ENCODE results near the gene CABP7.

The CABP7 gene

DNA sequence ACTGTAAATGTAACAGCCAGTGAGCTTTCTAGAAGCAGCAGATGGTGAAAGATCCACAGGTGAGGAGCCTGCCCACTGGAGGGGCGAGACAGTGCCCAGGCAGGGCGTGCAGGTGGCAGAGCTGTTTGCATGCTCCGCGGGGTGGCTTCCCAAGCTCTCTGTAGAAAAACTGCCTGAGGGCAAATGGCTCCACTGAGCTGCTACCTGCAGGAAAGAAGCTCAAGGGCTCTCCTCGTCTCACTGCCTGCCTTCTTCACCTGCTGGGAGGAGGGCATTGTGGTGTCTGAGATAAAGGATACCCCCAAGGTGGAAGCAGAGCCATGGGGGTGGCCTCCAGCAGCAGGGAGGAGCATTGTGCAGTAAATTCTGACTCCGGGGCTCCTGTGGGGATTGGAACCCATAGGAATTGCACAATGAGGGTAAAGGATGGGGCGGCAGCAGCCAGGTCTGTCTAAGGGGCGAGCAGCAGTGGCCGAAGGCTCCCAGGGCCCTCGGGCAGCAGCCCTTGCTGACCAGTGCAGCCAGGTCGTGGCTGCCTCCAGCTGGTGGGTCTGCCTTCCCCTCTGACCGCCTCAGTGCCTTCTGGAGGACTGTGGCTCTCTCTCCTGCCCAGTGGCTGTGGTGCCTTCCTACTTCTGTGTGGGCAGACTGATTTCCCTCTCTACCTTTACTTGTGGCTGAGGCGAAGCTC lies 28.0 kb upstream of the CABP7 start:
- Histone ChIP-seq H2BK15ac (replicated peaks; ENCODE audit: low read depth) (no peak overlapping the region), H3K36me3 (ENCODE audit: control insufficient read depth, insufficient read depth, low read length) (no peaks in the 10 kb centered on the region), H3K27ac (ENCODE audit: low read depth, low read length) (no peak overlapping the region), H4K5ac (ENCODE audit: low read length) (no peak overlapping the region), H3K4me2 (ENCODE audit: low read length) (no peak overlapping the region), H3K9ac (ENCODE audit: low read length) (no peak overlapping the region), H2BK120ac (ENCODE audit: low read depth, low read length) (no peak overlapping the region), H3K79me2 (ENCODE audit: control insufficient read depth, insufficient read depth, low read length) (no peaks in the 10 kb centered on the region), H3K79me1 (ENCODE audit: low read length) (no peaks in the 10 kb centered on the region), H3K4me1 (ENCODE audit: control insufficient read depth, low read depth, low read length) (peaks cover 22% of the 10 kb centered on the region), H3K18ac (ENCODE audit: low read length) (no peak overlapping the region), H3K56ac (ENCODE audit: low read length) (no peak overlapping the region), H2AK5ac (ENCODE audit: low read length) (no peak overlapping the region), H3K4ac (ENCODE audit: low read depth, low read length) (no peak overlapping the region), H3K4me3 (ENCODE audit: low read length) (no peak overlapping the region), H3K23ac (ENCODE audit: low read length) (no peak overlapping the region), H2BK5ac (ENCODE audit: low read length) (no peak overlapping the region), H4K8ac (ENCODE audit: low read depth, low read length) (no peak overlapping the region), H3K27me3 (ENCODE audit: insufficient read depth, low read length, poor library complexity) (no peaks in the 10 kb centered on the region)
- WGBS (ENCODE audit: extremely low coverage, insufficient coverage, low lambda C conversion rate), result no CpG with 5 or more reads among the region's 13 CpGs
- peak; percentile 74 for DNase-seq

DNA sequence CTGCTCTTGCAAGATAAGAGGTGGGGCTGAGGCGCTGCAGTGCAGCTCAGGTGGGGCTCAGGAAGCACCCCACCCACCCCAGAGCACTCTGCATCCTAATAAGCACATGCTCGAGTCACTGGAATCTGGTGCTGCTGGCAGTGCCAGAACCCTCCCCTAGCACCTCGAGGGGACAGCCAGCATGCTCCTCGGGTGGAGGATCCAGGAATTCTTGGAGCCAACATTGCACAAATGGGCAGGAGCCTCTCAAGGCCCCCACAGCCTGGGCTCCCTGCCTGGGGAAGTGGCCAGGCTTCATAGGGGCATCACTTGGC lies 27.5 kb upstream of the CABP7 start:
- Histone ChIP-seq H3K79me2 (ENCODE audit: control insufficient read depth, insufficient read depth, low read length) (no peaks in the 10 kb centered on the region), H3K4ac (ENCODE audit: low read depth, low read length) (no peak overlapping the region), H2BK120ac (ENCODE audit: low read depth, low read length) (no peak overlapping the region), H3K9ac (ENCODE audit: low read length) (no peak overlapping the region), H3K18ac (ENCODE audit: low read length) (no peak overlapping the region), H3K79me1 (ENCODE audit: low read length) (no peaks in the 10 kb centered on the region), H4K8ac (ENCODE audit: low read depth, low read length) (no peak overlapping the region), H3K4me2 (ENCODE audit: low read length) (no peak overlapping the region), H2AK5ac (ENCODE audit: low read length) (no peak overlapping the region), H3K56ac (ENCODE audit: low read length) (no peak overlapping the region), H3K27me3 (ENCODE audit: insufficient read depth, low read length, poor library complexity) (no peaks in the 10 kb centered on the region), H3K4me1 (ENCODE audit: control insufficient read depth, low read depth, low read length) (peaks cover 22% of the 10 kb centered on the region), H2BK15ac (replicated peaks; ENCODE audit: low read depth) (no peak overlapping the region), H3K4me3 (ENCODE audit: low read length) (no peak overlapping the region), H4K5ac (ENCODE audit: low read length) (no peak overlapping the region), H3K27ac (ENCODE audit: low read depth, low read length) (no peak overlapping the region), H3K23ac (ENCODE audit: low read length) (no peak overlapping the region), H2BK5ac (ENCODE audit: low read length) (no peak overlapping the region), H3K36me3 (ENCODE audit: control insufficient read depth, insufficient read depth, low read length) (no peaks in the 10 kb centered on the region)
- no CpG with 5 or more reads among the region's 4 CpGs for WGBS (ENCODE audit: extremely low coverage, insufficient coverage, low lambda C conversion rate)
- no peak for DNase-seq

DNA sequence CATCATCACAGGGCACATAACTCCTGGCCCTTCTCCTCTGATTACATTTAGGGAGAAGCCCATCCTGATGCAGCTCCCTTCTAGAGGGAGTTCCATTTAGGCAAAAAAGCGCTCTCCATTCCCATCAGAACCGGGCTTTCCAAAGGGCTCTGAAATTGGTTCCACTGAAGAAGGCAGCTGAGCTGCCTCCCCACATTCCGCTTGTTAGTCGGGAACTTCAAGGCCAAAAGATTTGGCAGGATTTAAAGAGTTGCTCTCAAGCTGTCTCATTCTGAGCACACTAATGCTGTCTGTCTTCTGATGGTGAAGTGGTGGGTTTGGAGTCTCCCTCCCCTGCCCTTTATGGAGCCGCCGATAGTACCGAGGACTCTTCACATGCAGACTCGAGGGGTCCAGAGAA lies 26.6 kb upstream of the CABP7 start:
- H3K4me1 ChIP-seq (ENCODE audit: control insufficient read depth, low read depth, low read length), result peaks cover 22% of the 10 kb centered on the region
- no peak overlapping the region for H3K56ac ChIP-seq (ENCODE audit: low read length)
- no peak overlapping the region for H4K5ac ChIP-seq (ENCODE audit: low read length)
- H3K36me3 ChIP-seq (ENCODE audit: control insufficient read depth, insufficient read depth, low read length), result no peaks in the 10 kb centered on the region
- DNase-seq, result no peak
- H3K79me1 ChIP-seq (ENCODE audit: low read length), result no peaks in the 10 kb centered on the region
- no peak overlapping the region for H2BK5ac ChIP-seq (ENCODE audit: low read length)
- no peak overlapping the region for H2AK5ac ChIP-seq (ENCODE audit: low read length)
- no CpG with 5 or more reads among the region's 8 CpGs for WGBS (ENCODE audit: extremely low coverage, insufficient coverage, low lambda C conversion rate)
- H4K8ac ChIP-seq (ENCODE audit: low read depth, low read length), result no peak overlapping the region
- H3K79me2 ChIP-seq (ENCODE audit: control insufficient read depth, insufficient read depth, low read length), result no peaks in the 10 kb centered on the region
- H3K27me3 ChIP-seq (ENCODE audit: insufficient read depth, low read length, poor library complexity), result no peaks in the 10 kb centered on the region
- H3K18ac ChIP-seq (ENCODE audit: low read length), result no peak overlapping the region
- no peak overlapping the region for H3K4me2 ChIP-seq (ENCODE audit: low read length)
- H2BK15ac ChIP-seq (replicated peaks; ENCODE audit: low read depth), result no peak overlapping the region
- no peak overlapping the region for H2BK120ac ChIP-seq (ENCODE audit: low read depth, low read length)
- H3K23ac ChIP-seq (ENCODE audit: low read length), result no peak overlapping the region
- no peak overlapping the region for H3K4ac ChIP-seq (ENCODE audit: low read depth, low read length)
- no peak overlapping the region for H3K9ac ChIP-seq (ENCODE audit: low read length)
- H3K4me3 ChIP-seq (ENCODE audit: low read length), result no peak overlapping the region
- H3K27ac ChIP-seq (ENCODE audit: low read depth, low read length), result no peak overlapping the region

DNA sequence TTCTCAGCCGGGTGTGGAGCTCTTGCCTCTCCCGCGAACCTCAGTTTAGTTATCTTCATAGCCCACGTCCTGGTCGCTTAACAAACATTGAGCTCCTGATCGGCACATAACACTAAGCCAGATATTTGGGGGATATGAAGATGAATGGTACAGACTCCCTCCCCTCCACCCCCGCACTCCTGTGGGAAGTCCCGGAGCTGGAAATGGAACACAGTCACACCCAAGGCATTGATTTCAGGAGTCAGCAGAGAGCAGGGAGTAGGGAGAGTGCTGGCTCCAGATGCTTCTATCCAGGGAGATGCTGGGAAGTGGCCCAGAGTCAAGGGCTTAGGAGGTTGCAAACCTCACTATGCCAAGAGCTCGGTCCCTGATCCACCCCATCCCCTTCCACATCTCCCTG lies 26.1 kb upstream of the CABP7 start:
- Histone ChIP-seq H4K5ac (ENCODE audit: low read length) (no peak overlapping the region), H2BK15ac (replicated peaks; ENCODE audit: low read depth) (no peak overlapping the region), H2AK5ac (ENCODE audit: low read length) (no peak overlapping the region), H2BK5ac (ENCODE audit: low read length) (no peak overlapping the region), H3K4me1 (ENCODE audit: control insufficient read depth, low read depth, low read length) (peaks cover 22% of the 10 kb centered on the region), H3K56ac (ENCODE audit: low read length) (no peak overlapping the region), H3K9ac (ENCODE audit: low read length) (no peak overlapping the region), H3K23ac (ENCODE audit: low read length) (no peak overlapping the region), H3K79me1 (ENCODE audit: low read length) (no peaks in the 10 kb centered on the region), H3K4me2 (ENCODE audit: low read length) (no peak overlapping the region), H2BK120ac (ENCODE audit: low read depth, low read length) (no peak overlapping the region), H3K4me3 (ENCODE audit: low read length) (no peak overlapping the region), H3K79me2 (ENCODE audit: control insufficient read depth, insufficient read depth, low read length) (no peaks in the 10 kb centered on the region), H3K27me3 (ENCODE audit: insufficient read depth, low read length, poor library complexity) (no peaks in the 10 kb centered on the region), H4K8ac (ENCODE audit: low read depth, low read length) (no peak overlapping the region), H3K4ac (ENCODE audit: low read depth, low read length) (no peak overlapping the region), H3K27ac (ENCODE audit: low read depth, low read length) (no peak overlapping the region), H3K36me3 (ENCODE audit: control insufficient read depth, insufficient read depth, low read length) (no peaks in the 10 kb centered on the region), H3K18ac (ENCODE audit: low read length) (no peak overlapping the region)
- no peak for DNase-seq
- no CpG with 5 or more reads among the region's 9 CpGs for WGBS (ENCODE audit: extremely low coverage, insufficient coverage, low lambda C conversion rate)

DNA sequence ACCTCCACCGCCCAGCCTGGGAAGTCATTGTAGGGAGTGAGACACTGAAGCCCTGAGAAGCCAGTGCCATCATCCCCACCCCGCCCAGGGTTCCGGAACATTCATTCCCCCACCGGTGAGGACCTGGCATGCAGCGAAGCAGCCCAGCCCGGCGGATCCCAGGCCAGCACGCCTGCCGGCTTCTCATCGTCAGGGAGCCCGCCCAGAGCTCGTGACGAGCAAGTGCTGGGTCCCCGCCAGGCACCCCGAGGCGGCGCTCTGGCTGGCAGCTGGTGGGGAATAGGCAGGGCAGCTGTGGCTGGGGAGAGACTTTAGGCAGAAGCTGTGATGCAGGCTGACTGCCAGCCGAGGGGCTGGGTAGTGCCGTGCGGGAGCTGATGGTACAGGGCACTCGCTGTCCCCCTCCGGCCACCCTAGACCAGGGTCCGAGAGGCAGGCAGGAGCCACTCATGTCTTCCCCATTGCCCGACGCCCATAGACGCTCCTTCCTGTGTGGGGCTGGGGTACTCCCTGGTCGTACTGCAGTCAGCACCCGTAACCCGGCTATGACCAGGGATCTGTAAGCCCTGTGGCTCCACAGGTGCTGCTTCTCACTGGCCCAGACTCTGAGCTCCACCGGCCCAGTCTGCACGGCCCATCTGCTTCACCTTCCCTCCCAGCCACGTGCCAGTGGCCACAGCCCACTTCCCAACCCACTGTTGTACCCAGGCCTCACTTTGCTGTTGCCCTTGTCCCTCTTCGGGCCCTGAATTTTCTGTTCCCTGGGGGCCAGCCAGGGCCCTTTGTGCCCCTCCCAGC lies 24.5 kb upstream of the CABP7 start:
- H3K79me1 ChIP-seq (ENCODE audit: low read length), result no peaks in the 10 kb centered on the region
- no peaks in the 10 kb centered on the region for H3K36me3 ChIP-seq (ENCODE audit: control insufficient read depth, insufficient read depth, low read length)
- DNase-seq, result no peak
- H3K56ac ChIP-seq (ENCODE audit: low read length), result no peak overlapping the region
- no peak overlapping the region for H3K18ac ChIP-seq (ENCODE audit: low read length)
- H3K4me1 ChIP-seq (ENCODE audit: control insufficient read depth, low read depth, low read length), result peaks cover 13% of the 10 kb centered on the region
- H2BK120ac ChIP-seq (ENCODE audit: low read depth, low read length), result no peak overlapping the region
- H4K8ac ChIP-seq (ENCODE audit: low read depth, low read length), result no peak overlapping the region
- H2AK5ac ChIP-seq (ENCODE audit: low read length), result no peak overlapping the region
- H3K27me3 ChIP-seq (ENCODE audit: insufficient read depth, low read length, poor library complexity), result no peaks in the 10 kb centered on the region
- H3K4ac ChIP-seq (ENCODE audit: low read depth, low read length), result no peak overlapping the region
- no peak overlapping the region for H2BK15ac ChIP-seq (replicated peaks; ENCODE audit: low read depth)
- H3K23ac ChIP-seq (ENCODE audit: low read length), result no peak overlapping the region
- no peak overlapping the region for H3K9ac ChIP-seq (ENCODE audit: low read length)
- no peak overlapping the region for H3K27ac ChIP-seq (ENCODE audit: low read depth, low read length)
- H2BK5ac ChIP-seq (ENCODE audit: low read length), result no peak overlapping the region
- no peak overlapping the region for H3K4me2 ChIP-seq (ENCODE audit: low read length)
- H3K79me2 ChIP-seq (ENCODE audit: control insufficient read depth, insufficient read depth, low read length), result no peaks in the 10 kb centered on the region
- no peak overlapping the region for H3K4me3 ChIP-seq (ENCODE audit: low read length)
- no CpG with 5 or more reads among the region's 33 CpGs for WGBS (ENCODE audit: extremely low coverage, insufficient coverage, low lambda C conversion rate)
- H4K5ac ChIP-seq (ENCODE audit: low read length), result no peak overlapping the region
